Stomach (tissue), 9 donors: ENCODE measurements around the gene RNASE9. TPM values are rescaled to one million over a fixed set of nuclear protein-coding genes. Genes with fewer than 3 reads are reported as not detected.
"Not testable (repeated sequence)": the region's sequence is repeated elsewhere in the genome, so short reads cannot be mapped to it uniquely, and the experiment has no call there.

Experiments used
- DNase-seq, 2 donors: peaks; one replicate each; pipeline versions ENCODE4 v3.0.0 to v3.0.0-alpha.2; 2013 to 2019
- H3K27ac ChIP-seq, 5 donors: fragments of 200-600 bp in 4 of 5; sonication (generic) in 4 of 5; one replicate each; pipeline ENCODE4 v1.5.1; 2013 to 2019; ENCODE audit warnings: mild to moderate bottlenecking in 1 of 5, moderate library complexity in 1 of 5
- H3K27me3 ChIP-seq, 3 donors: fragments of 200-600 bp; sonication (generic); one replicate each; pipeline ENCODE4 v1.5.1; 2017 to 2019; ENCODE audit warnings: mixed run types in 1 of 3
- H3K36me3 ChIP-seq, 4 donors: fragments of 200-600 bp; sonication (generic); 1 replicate in 3 of 4; 2 replicates in 1 of 4; pipeline ENCODE4 v1.5.1; 2016 to 2019
- H3K4me1 ChIP-seq, 4 donors: fragments of 200-600 bp; sonication (generic); one replicate each; pipeline ENCODE4 v1.5.1; 2016 to 2019
- H3K4me3 ChIP-seq, 4 donors: fragments of 200-600 bp; sonication (generic) in 3 of 4; one replicate each; pipeline ENCODE4 v1.5.1; 2016 to 2019; ENCODE audit warnings: mild to moderate bottlenecking in 1 of 4
- H3K9me3 ChIP-seq, 4 donors: fragments of 200-600 bp; sonication (generic); one replicate each; pipeline ENCODE4 v1.5.1; 2016 to 2019
- CTCF ChIP-seq, 7 experiments: fragments of 450-650 bp in 4 of 7; fragments of 200-600 bp in 3 of 7; sonication (generic) in 3 of 7; IDR thresholded peaks; one replicate each; pipeline ENCODE4 v1.5.1; 2016 to 2019; ENCODE audit warnings: antibody characterized with exemption in 7 of 7, control low read depth in 2 of 7, mild to moderate bottlenecking in 1 of 7
- EP300 ChIP-seq: sonication (generic); formaldehyde crosslinking; IDR thresholded peaks from one replicate; pipeline ENCODE4 v1.6.1; 2017; ENCODE audit warnings: antibody characterized with exemption
- POLR2AphosphoS5 ChIP-seq, 3 donors: sonication (generic); formaldehyde crosslinking; IDR thresholded peaks; one replicate each; pipeline ENCODE4 v1.6.1; 2016; ENCODE audit warnings: antibody characterized with exemption in 3 of 3
- WGBS, 5 donors: extraction: QIAGEN DNeasy Blood & Tissue Kit in 3 of 5; methylation state at CpG; one replicate each; pipeline versions ENCODE4 v1.1.5 to v1.1.7; 2013 to 2018; 5-methylcytosine and 5-hydroxymethylcytosine counted together
- intact Hi-C: fragments of 100-400 bp; cut with DNase I; formaldehyde crosslinking; loops from one replicate; pipeline ENCODE4 v1.15.1; 2023; ENCODE audit warnings: low total_unique reads
- polyA plus RNA-seq, 3 donors: library from polyadenylated mRNA; stranded (reverse); fragments of 200-250 nt; gene quantifications; one replicate each; pipeline ENCODE4 v1.2.3, GENCODE V29; 2013
- total RNA-seq, 5 donors: library from RNA; depleted of rRNA; stranded (reverse); fragments of >200 nt; gene quantifications; one replicate each; pipeline versions ENCODE4 v1.1.0 to v1.2.3, GENCODE V29; 2014 to 2016
- donor health status: healthy with polysubstance abuse.
- donor health status: Bipolar disorder and iron deficiency.
- donor health status: healthy.

Gene RNASE9
- total and polyA plus RNA-seq, 8 donors, result not detected

- no peaks in the 10 kb centered on the region for H3K36me3 ChIP-seq
- no peak for DNase-seq
- intact Hi-C loops, result no loop called here
Observed at GRCh38 chr14:20508367-20508766, 52.5 kb downstream of the RNASE9 start.

DNA sequence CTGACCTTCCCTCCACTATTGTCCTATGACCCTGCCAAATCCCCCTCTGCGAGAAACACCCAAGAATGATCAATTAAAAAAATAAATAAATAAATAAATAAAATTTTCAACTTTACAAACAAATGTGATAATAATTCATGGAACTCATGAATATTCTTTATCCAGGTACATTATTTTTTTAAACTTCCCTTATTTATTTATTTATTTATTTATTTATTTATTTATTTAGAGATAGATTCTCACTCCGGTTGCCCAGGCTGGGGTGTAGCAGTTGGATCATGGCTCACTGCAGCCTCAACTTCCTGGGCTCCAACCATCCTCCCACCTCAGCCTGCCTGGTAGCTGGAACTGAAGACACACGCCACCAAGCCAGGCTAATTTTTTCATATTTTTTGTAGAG lies 53.3 kb downstream of the RNASE9 start:
- H3K4me1 ChIP-seq, H3K4me3 ChIP-seq, H3K9me3 ChIP-seq, H3K36me3 ChIP-seq, DNase-seq, H3K27ac ChIP-seq, intact Hi-C loops, H3K27me3 ChIP-seq: not testable (repeated sequence)
- whole genome bisulfite sequencing, 5 donors, result 83 to 86% (median 84%) methylated on average over 2 to 3 of the region's 3 CpGs

More at GRCh38 chr14:20508367-20508766, 52.5 kb downstream of the RNASE9 start:
- 86 to 93% (median 92%) methylated on average over 8 of the region's 8 CpGs for WGBS, 5 donors
- no peaks in the 10 kb centered on the region for H3K9me3 ChIP-seq
- no peak overlapping the region for H3K4me3 ChIP-seq
- H3K27ac ChIP-seq, result no peak overlapping the region
- no peaks in the 10 kb centered on the region for H3K27me3 ChIP-seq
- H3K4me1 ChIP-seq, result no peaks in the 10 kb centered on the region
- TF ChIP-seq EP300 (no peak), CTCF (IDR thresholded peaks at IDR 0.05) (no peak), POLR2AphosphoS5 (IDR thresholded peaks at IDR 0.05) (no peak)

- WGBS, 5 donors, result no CpG with 5 or more reads among the region's 30 CpGs
- intact Hi-C loops, result not testable (repeated sequence)
Observed at GRCh38 chr14:20506752-20507151, 54.1 kb downstream of the RNASE9 start.

DNA sequence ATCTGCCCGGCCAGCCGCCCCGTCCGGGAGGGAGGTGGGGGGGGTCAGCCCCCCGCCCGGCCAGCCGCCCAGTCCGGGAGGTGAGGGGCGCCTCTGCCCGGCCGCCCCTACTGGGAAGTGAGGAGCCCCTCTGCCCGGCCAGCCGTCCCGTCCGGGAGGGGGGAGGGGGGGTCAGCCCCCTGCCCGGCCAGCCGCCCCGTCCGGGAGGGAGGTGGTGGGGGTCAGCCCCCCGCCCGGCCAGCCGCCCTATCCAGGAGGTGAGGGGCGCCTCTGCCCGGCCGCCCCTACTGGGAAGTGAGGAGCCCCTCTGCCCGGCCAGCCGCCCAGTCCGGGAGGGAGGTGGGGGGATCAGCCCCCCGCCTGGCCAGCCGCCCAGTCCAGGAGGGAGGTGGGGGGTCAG lies 54.6 kb downstream of the RNASE9 start:
- H3K27me3 ChIP-seq, H3K4me1 ChIP-seq, DNase-seq, H3K36me3 ChIP-seq, intact Hi-C loops, H3K9me3 ChIP-seq, H3K27ac ChIP-seq, H3K4me3 ChIP-seq: not testable (repeated sequence)
- WGBS, 5 donors, result 87 to 100% (median 98%) methylated on average over 3 to 17 of the region's 30 CpGs; no CpG with 5 or more reads in 2 of the 5 donors

More at GRCh38 chr14:20506752-20507151, 54.1 kb downstream of the RNASE9 start:
- not testable (repeated sequence) for H3K36me3 ChIP-seq, H3K9me3 ChIP-seq, DNase-seq, H3K4me3 ChIP-seq, H3K27me3 ChIP-seq, H3K4me1 ChIP-seq, H3K27ac ChIP-seq

Other genes starting within 250 kb of the RNASE9 start
- gene CCNB1IP1, start 227.8 kb downstream of the RNASE9 start, total RNA-seq, result 100 to 1,000 TPM in 1 of 5 donors, 10 to 100 TPM in 3, 1 to 10 TPM in 1; 2.6 to 104 (median 58.9) TPM
- 10 to 100 TPM; 39.2 to 69.5 (median 52.7) TPM for gene CCNB1IP1, start 227.8 kb downstream of the RNASE9 start, polyA plus RNA-seq
- 10 to 100 TPM in 3 of 5 donors, 1 to 10 TPM in 2; 4.1 to 30.4 (median 17.7) TPM for gene PARP2, start 217.4 kb downstream of the RNASE9 start, total RNA-seq
- 10 to 100 TPM in 2 of 3 donors, 1 to 10 TPM in 1; 7.5 to 16.0 (median 11.2) TPM for gene PARP2, start 217.4 kb downstream of the RNASE9 start, polyA plus RNA-seq
- 100 to 1,000 TPM in 1 of 5 donors, 10 to 100 TPM in 4; 16.9 to 190 (median 34.1) TPM for gene TEP1, start 147.5 kb downstream of the RNASE9 start, total RNA-seq
- gene TEP1, start 147.5 kb downstream of the RNASE9 start, polyA plus RNA-seq, result 10 to 100 TPM in 1 of 3 donors, 1 to 10 TPM in 2; 9.3 to 11.6 (median 9.8) TPM
- 1 to 10 TPM in 1 of 5 donors, under 1 TPM in 2, not detected in 2; under 0.01 to 4.3 (median 0.37) TPM for gene KLHL33, start 124.9 kb downstream of the RNASE9 start, total RNA-seq
- under 1 TPM in 2 of 3 donors, not detected in 1; 0.05 to 0.06 TPM for gene KLHL33, start 124.9 kb downstream of the RNASE9 start, polyA plus RNA-seq
- 10 to 100 TPM; 29.9 to 71.8 (median 59.7) TPM for gene OSGEP, start 106.2 kb downstream of the RNASE9 start, total RNA-seq
- 10 to 100 TPM; 24.7 to 58.5 (median 43.4) TPM for gene OSGEP, start 106.2 kb downstream of the RNASE9 start, polyA plus RNA-seq
- 100 to 1,000 TPM in 4 of 5 donors, 10 to 100 TPM in 1; 70.1 to 219 (median 149) TPM for gene APEX1, start 105.8 kb downstream of the RNASE9 start, total RNA-seq
- gene APEX1, start 105.8 kb downstream of the RNASE9 start, polyA plus RNA-seq, result 100 to 1,000 TPM; 104 to 148 (median 118) TPM
- gene PIP4P1, start 99.6 kb downstream of the RNASE9 start, total RNA-seq, result 10 to 100 TPM in 3 of 5 donors, 1 to 10 TPM in 2; 2.0 to 25.6 (median 20.4) TPM
- 10 to 100 TPM; 22.6 to 30.5 (median 28.4) TPM for gene PIP4P1, start 99.6 kb downstream of the RNASE9 start, polyA plus RNA-seq
- gene PNP, start 91.6 kb downstream of the RNASE9 start, total RNA-seq, result 10 to 100 TPM; 11.3 to 47.7 (median 46.0) TPM
- 100 to 1,000 TPM in 1 of 3 donors, 10 to 100 TPM in 2; 36.5 to 125 (median 72.1) TPM for gene PNP, start 91.6 kb downstream of the RNASE9 start, polyA plus RNA-seq
- not detected for gene RNASE10, start 55.5 kb downstream of the RNASE9 start, total RNA-seq
- not detected for gene RNASE10, start 55.5 kb downstream of the RNASE9 start, polyA plus RNA-seq
- not detected for gene RNASE11, start 27.0 kb upstream of the RNASE9 start, total RNA-seq
- not detected for gene RNASE11, start 27.0 kb upstream of the RNASE9 start, polyA plus RNA-seq
- not detected for gene RNASE12, start 30.3 kb upstream of the RNASE9 start, total RNA-seq
- not detected for gene RNASE12, start 30.3 kb upstream of the RNASE9 start, polyA plus RNA-seq
- gene OR6S1, start 80.6 kb upstream of the RNASE9 start, total RNA-seq, result not detected
- gene OR6S1, start 80.6 kb upstream of the RNASE9 start, polyA plus RNA-seq, result not detected
- gene RNASE4, start 123.5 kb upstream of the RNASE9 start, total RNA-seq, result 100 to 1,000 TPM in 3 of 5 donors, 10 to 100 TPM in 1, not detected in 1; 13.4 to 158 (median 117) TPM
- 10 to 100 TPM; 27.6 to 58.0 (median 35.4) TPM for gene RNASE4, start 123.5 kb upstream of the RNASE9 start, polyA plus RNA-seq
- gene ANG, start 127.7 kb upstream of the RNASE9 start, total RNA-seq, result 10 to 100 TPM in 3 of 5 donors, 1 to 10 TPM in 1, under 1 TPM in 1; 0.58 to 46.1 (median 37.4) TPM
- gene ANG, start 127.7 kb upstream of the RNASE9 start, polyA plus RNA-seq, result 10 to 100 TPM; 15.9 to 34.7 (median 28.0) TPM
- not detected for gene EDDM3A, start 184.8 kb upstream of the RNASE9 start, total RNA-seq
- gene EDDM3A, start 184.8 kb upstream of the RNASE9 start, polyA plus RNA-seq, result under 1 TPM in 1 of 3 donors, not detected in 2; 0.38 TPM
- gene EDDM3B, start 207.4 kb upstream of the RNASE9 start, total RNA-seq, result not detected
- not detected for gene EDDM3B, start 207.4 kb upstream of the RNASE9 start, polyA plus RNA-seq
- 10 to 100 TPM in 1 of 5 donors, 1 to 10 TPM in 2, not detected in 2; 2.9 to 13.3 (median 8.4) TPM for gene RNASE6, start 220.2 kb upstream of the RNASE9 start, total RNA-seq
- gene RNASE6, start 220.2 kb upstream of the RNASE9 start, polyA plus RNA-seq, result 1 to 10 TPM; 4.7 to 8.2 (median 5.0) TPM
- gene RNASE1, start 241.8 kb upstream of the RNASE9 start, total RNA-seq, result 100 to 1,000 TPM in 4 of 5 donors, 10 to 100 TPM in 1; 51.6 to 604 (median 237) TPM
- 100 to 1,000 TPM; 129 to 404 (median 237) TPM for gene RNASE1, start 241.8 kb upstream of the RNASE9 start, polyA plus RNA-seq